Ishikawa (cell line): ENCODE results near the gene DIS3L2.

ENCODE experiments used
- CEBPB ChIP-seq: IDR thresholded peaks from 2 replicates; pipeline ENCODE4 v1.6.1; 2012
- CREB1 ChIP-seq: IDR thresholded peaks from 2 replicates; pipeline ENCODE4 v1.6.1; 2012; ENCODE audit warnings: low read depth
- EP300 ChIP-seq: IDR thresholded peaks from 2 replicates; pipeline ENCODE4 v1.6.1; 2012; ENCODE audit warnings: borderline replicate concordance
- RAD21 ChIP-seq: IDR thresholded peaks from 2 replicates; pipeline ENCODE4 v1.6.1; 2012; ENCODE audit warnings: low read depth
- TAF1 ChIP-seq: IDR thresholded peaks from 2 replicates; pipeline ENCODE4 v1.6.1; 2012; ENCODE audit warnings: low read depth, mild to moderate bottlenecking
- TEAD4 ChIP-seq: IDR thresholded peaks from 2 replicates; pipeline ENCODE4 v1.6.1; 2012
- YY1 ChIP-seq: IDR thresholded peaks from 2 replicates; pipeline ENCODE4 v1.6.1; 2012; ENCODE audit warnings: low read depth
- ZBTB7A ChIP-seq: IDR thresholded peaks from 2 replicates; pipeline ENCODE4 v1.6.1; 2012; ENCODE audit warnings: low read depth
- TF ChIP-seq, protein P1 (sequence below): IDR thresholded peaks from 2 replicates; pipeline ENCODE4 v1.6.1; 2012
- TF ChIP-seq, protein P2 (sequence below): IDR thresholded peaks from 2 replicates; pipeline ENCODE4 v1.6.1; 2012; ENCODE audit warnings: low read depth, mild to moderate bottlenecking
- TF ChIP-seq, protein P3 (sequence below): IDR thresholded peaks from 2 replicates; pipeline ENCODE4 v1.6.1; 2012

DNA sequence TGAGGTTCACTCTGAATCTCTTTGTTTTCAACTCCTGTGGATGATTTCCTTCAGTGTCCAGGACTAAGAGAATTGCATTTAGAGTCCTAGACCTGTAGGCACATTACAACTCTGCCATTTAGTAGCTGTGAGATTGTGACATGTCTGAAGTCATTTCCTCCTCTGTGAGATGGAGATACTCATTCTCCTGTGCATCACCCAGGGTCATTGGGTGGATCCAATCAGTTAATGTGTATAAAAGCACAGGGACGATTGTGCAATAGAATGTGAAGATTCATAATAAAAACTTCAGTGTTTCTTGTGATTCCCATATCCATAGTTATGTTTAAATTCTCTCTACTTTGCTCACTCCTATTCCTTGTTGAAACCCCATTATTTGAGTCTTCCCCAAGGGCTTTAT is 113.6 kb downstream of the DIS3L2 start:
- TF ChIP-seq ZBTB7A (no peak), TAF1 (no peak), YY1 (no peak), EP300 (no peak), TEAD4 (no peak), CREB1 (no peak), CEBPB (no peak), RAD21 (no peak)
- TF ChIP-seq, protein P1, sequence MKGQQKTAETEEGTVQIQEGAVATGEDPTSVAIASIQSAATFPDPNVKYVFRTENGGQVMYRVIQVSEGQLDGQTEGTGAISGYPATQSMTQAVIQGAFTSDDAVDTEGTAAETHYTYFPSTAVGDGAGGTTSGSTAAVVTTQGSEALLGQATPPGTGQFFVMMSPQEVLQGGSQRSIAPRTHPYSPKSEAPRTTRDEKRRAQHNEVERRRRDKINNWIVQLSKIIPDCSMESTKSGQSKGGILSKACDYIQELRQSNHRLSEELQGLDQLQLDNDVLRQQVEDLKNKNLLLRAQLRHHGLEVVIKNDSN = no peak
- TF ChIP-seq, protein P2, sequence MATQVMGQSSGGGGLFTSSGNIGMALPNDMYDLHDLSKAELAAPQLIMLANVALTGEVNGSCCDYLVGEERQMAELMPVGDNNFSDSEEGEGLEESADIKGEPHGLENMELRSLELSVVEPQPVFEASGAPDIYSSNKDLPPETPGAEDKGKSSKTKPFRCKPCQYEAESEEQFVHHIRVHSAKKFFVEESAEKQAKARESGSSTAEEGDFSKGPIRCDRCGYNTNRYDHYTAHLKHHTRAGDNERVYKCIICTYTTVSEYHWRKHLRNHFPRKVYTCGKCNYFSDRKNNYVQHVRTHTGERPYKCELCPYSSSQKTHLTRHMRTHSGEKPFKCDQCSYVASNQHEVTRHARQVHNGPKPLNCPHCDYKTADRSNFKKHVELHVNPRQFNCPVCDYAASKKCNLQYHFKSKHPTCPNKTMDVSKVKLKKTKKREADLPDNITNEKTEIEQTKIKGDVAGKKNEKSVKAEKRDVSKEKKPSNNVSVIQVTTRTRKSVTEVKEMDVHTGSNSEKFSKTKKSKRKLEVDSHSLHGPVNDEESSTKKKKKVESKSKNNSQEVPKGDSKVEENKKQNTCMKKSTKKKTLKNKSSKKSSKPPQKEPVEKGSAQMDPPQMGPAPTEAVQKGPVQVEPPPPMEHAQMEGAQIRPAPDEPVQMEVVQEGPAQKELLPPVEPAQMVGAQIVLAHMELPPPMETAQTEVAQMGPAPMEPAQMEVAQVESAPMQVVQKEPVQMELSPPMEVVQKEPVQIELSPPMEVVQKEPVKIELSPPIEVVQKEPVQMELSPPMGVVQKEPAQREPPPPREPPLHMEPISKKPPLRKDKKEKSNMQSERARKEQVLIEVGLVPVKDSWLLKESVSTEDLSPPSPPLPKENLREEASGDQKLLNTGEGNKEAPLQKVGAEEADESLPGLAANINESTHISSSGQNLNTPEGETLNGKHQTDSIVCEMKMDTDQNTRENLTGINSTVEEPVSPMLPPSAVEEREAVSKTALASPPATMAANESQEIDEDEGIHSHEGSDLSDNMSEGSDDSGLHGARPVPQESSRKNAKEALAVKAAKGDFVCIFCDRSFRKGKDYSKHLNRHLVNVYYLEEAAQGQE = no peak
- TF ChIP-seq, protein P3, sequence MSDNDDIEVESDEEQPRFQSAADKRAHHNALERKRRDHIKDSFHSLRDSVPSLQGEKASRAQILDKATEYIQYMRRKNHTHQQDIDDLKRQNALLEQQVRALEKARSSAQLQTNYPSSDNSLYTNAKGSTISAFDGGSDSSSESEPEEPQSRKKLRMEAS = no peak
